GM19238 (cell line): ENCODE results near the gene TBX19.

ENCODE experiments used
- DNase-seq: peaks from one replicate; pipeline ENCODE4 v3.0.0; 2011; ENCODE audit warnings: low spot score; ENCODE audit not compliant: insufficient read length

TBX19 gene

GRCh38 chr1:168281603-168282325 lies 1.1 kb downstream of the TBX19 start:
- no peak for DNase-seq

GRCh38 chr1:168285521-168285790 lies 4.8 kb downstream of the TBX19 start:
- no peak for DNase-seq

- DNase-seq = no peak
These were observed 5.6 kb downstream of the TBX19 start for GRCh38 chr1:168285971-168286927.

GRCh38 chr1:168287237-168287664 lies 6.6 kb downstream of the TBX19 start:
- no peak for DNase-seq

GRCh38 chr1:168288311-168289052 lies 7.8 kb downstream of the TBX19 start:
- DNase-seq = no peak

GRCh38 chr1:168291222-168291837 lies 10.7 kb downstream of the TBX19 start:
- DNase-seq = no peak

GRCh38 chr1:168293356-168293755 lies 12.7 kb downstream of the TBX19 start:
- DNase-seq = no peak

GRCh38 chr1:168295411-168296114 lies 14.9 kb downstream of the TBX19 start:
- no peak for DNase-seq

- DNase-seq = no peak
These were observed 16.5 kb downstream of the TBX19 start for GRCh38 chr1:168297019-168297730.

- no peak for DNase-seq
These were observed 17.8 kb downstream of the TBX19 start for GRCh38 chr1:168298446-168298845.

- no peak for DNase-seq
These were observed 19.9 kb downstream of the TBX19 start for GRCh38 chr1:168300626-168301025.

GRCh38 chr1:168301664-168302320 lies 21.1 kb downstream of the TBX19 start:
- DNase-seq = no peak

GRCh38 chr1:168303716-168304540 lies 23.3 kb downstream of the TBX19 start:
- no peak for DNase-seq

- DNase-seq = no peak
These were observed 24.2 kb downstream of the TBX19 start for GRCh38 chr1:168304865-168305264.

GRCh38 chr1:168312718-168313604 lies 32.3 kb downstream of the TBX19 start:
- no peak for DNase-seq

GRCh38 chr1:168316142-168316541 lies 35.5 kb downstream of the TBX19 start:
- no peak for DNase-seq

GRCh38 chr1:168317309-168317708 lies 36.6 kb downstream of the TBX19 start:
- DNase-seq = no peak

GRCh38 chr1:168319691-168320090 lies 39.0 kb downstream of the TBX19 start:
- DNase-seq = no peak
